Natural killer cell (primary cell): ENCODE results near the gene CCT4. TPM values are rescaled to one million over a fixed set of nuclear protein-coding genes. Genes with fewer than 3 reads are reported as not detected.

Experiments used
- ATAC-seq, 3 donors: fragments of 150-1000 bp in 2 of 3; fragments of 200-7000 bp in 1 of 3; cut with Tn5 transposase; 1 replicate in 1 of 3; 2 replicates in 2 of 3; pipeline ENCODE4 v1.10.0; 2021; ENCODE audit warnings: mild to moderate bottlenecking in 2 of 3, moderate library complexity in 2 of 3
- DNase-seq, 2 donors: peaks; one replicate each; pipeline versions ENCODE4 v3.0.0 to v3.0.0-alpha.2; 2013 to 2021; ENCODE audit warnings: mixed read lengths in 1 of 2
- H3K27ac ChIP-seq: one replicate; pipeline ENCODE4 v1.5.1; 2013; ENCODE audit warnings: mild to moderate bottlenecking, low read length
- H3K27me3 ChIP-seq: one replicate; pipeline ENCODE4 v1.6.1; 2013; ENCODE audit warnings: low read length; ENCODE audit not compliant: control insufficient read depth, insufficient read depth
- H3K36me3 ChIP-seq: one replicate; pipeline ENCODE4 v1.6.1; 2013; ENCODE audit warnings: low read length; ENCODE audit not compliant: control insufficient read depth, insufficient read depth
- H3K4me1 ChIP-seq: one replicate; pipeline ENCODE4 v1.6.1; 2013; ENCODE audit warnings: low read length; ENCODE audit not compliant: control insufficient read depth, insufficient read depth
- H3K4me3 ChIP-seq: one replicate; pipeline ENCODE4 v1.5.1; 2013; ENCODE audit warnings: low read length
- H3K9me3 ChIP-seq: one replicate; pipeline ENCODE4 v1.6.1; 2013; ENCODE audit warnings: low read length; ENCODE audit not compliant: control insufficient read depth, insufficient read depth
- H3K27ac Mint-ChIP-seq, 2 donors: one replicate each; pipeline ENCODE4 v1.8.0; 2022; ENCODE audit warnings: mild to moderate bottlenecking in 2 of 2, mixed read lengths in 2 of 2, moderate library complexity in 1 of 2
- H3K27me3 Mint-ChIP-seq, 2 donors: one replicate each; pipeline ENCODE4 v1.8.0; 2022; ENCODE audit warnings: low read depth in 2 of 2, mixed read lengths in 2 of 2
- H3K36me3 Mint-ChIP-seq: one replicate; pipeline ENCODE4 v1.8.0; 2022; ENCODE audit warnings: mixed read lengths
- H3K4me1 Mint-ChIP-seq, 2 donors: one replicate each; pipeline ENCODE4 v1.8.0; 2022; ENCODE audit warnings: mixed read lengths in 2 of 2
- H3K4me3 Mint-ChIP-seq: one replicate; pipeline ENCODE4 v1.8.0; 2022; ENCODE audit warnings: mild to moderate bottlenecking, moderate library complexity, mixed read lengths
- H3K9me3 Mint-ChIP-seq, 2 donors: one replicate each; pipeline ENCODE4 v1.8.0; 2022; ENCODE audit warnings: mixed read lengths in 2 of 2
- CTCF ChIP-seq: fragments of 200-600 bp; IDR thresholded peaks from one replicate; pipeline ENCODE4 v1.8.0; 2022; ENCODE audit warnings: antibody characterized with exemption
- WGBS: methylation state at CpG from one replicate; pipeline ENCODE4 v1.1.7; 2013; ENCODE audit warnings: missing lambda C conversion rate; ENCODE audit not compliant: insufficient coverage; 5-methylcytosine and 5-hydroxymethylcytosine counted together
- intact Hi-C: fragments of 100-400 bp; cut with micrococcal nuclease; formaldehyde crosslinking; loops from one replicate; pipeline ENCODE4 v1.14.2; 2022
- total RNA-seq, 4 donors: library from RNA; stranded (reverse); fragments of 120-200 nt in 1 of 4; gene quantifications; one replicate each; pipeline versions ENCODE4 v1.2.3 to v1.2.4, GENCODE V29; 2013 to 2022

CCT4 gene
- total RNA-seq, 3 donors from 2014 or later (not counting 1 experiment from before 2014, with no cell fraction given): 79.4 to 108 (median 84.5) TPM

GRCh38 chr2:61910603-61911002 is 22.1 kb upstream of the CCT4 start:
- H3K4me3 ChIP-seq: no peak overlapping the region
- H3K27ac ChIP-seq: no peak overlapping the region
- Mint-ChIP-seq H3K4me3 (no peak overlapping the region), H3K9me3 (no peaks in the 10 kb centered on the region), H3K27ac (no peak overlapping the region), H3K4me1 (peaks cover 17 to 24% of the 10 kb centered on the region in 2 donors), H3K27me3 (no peaks in the 10 kb centered on the region), H3K36me3 (no peaks in the 10 kb centered on the region)
- no peaks in the 10 kb centered on the region for H3K36me3 ChIP-seq
- no peaks in the 10 kb centered on the region for H3K9me3 ChIP-seq
- WGBS: 89% methylated on average over 8 of the region's 9 CpGs
- ATAC-seq (no peak), DNase-seq (no peak)
- intact Hi-C loops: no loop called here
- peaks cover 6% of the 10 kb centered on the region for H3K4me1 ChIP-seq
- no peak for TF ChIP-seq CTCF
- no peaks in the 10 kb centered on the region for H3K27me3 ChIP-seq

GRCh38 chr2:61909116-61909515 is 20.7 kb upstream of the CCT4 start:
- Mint-ChIP-seq H3K27ac (no peak overlapping the region), H3K36me3 (no peaks in the 10 kb centered on the region), H3K27me3 (no peaks in the 10 kb centered on the region), H3K4me1 (peaks cover 24 to 25% of the 10 kb centered on the region in 2 donors), H3K9me3 (no peaks in the 10 kb centered on the region), H3K4me3 (peak overlapping the region; percentile 32)
- 94% methylated on average over 8 of the region's 8 CpGs for whole genome bisulfite sequencing
- no peak for TF ChIP-seq CTCF
- Histone ChIP-seq H3K4me3 (no peak overlapping the region), H3K27ac (no peak overlapping the region), H3K4me1 (peaks cover 8% of the 10 kb centered on the region), H3K36me3 (no peaks in the 10 kb centered on the region), H3K27me3 (no peaks in the 10 kb centered on the region), H3K9me3 (no peaks in the 10 kb centered on the region)
- ATAC-seq (no peak), DNase-seq (no peak)
- intact Hi-C loops: no loop called here

- no peak for DNase-seq
- Histone ChIP-seq H3K4me3 (peak overlapping the region; percentile 81), H3K27ac (peak overlapping the region; percentile 64), H3K4me1 (peaks cover 8% of the 10 kb centered on the region), H3K9me3 (no peaks in the 10 kb centered on the region), H3K27me3 (no peaks in the 10 kb centered on the region), H3K36me3 (no peaks in the 10 kb centered on the region)
- intact Hi-C loops: no loop called here
- Mint-ChIP-seq H3K36me3 (no peaks in the 10 kb centered on the region), H3K27ac (peak overlapping the region; percentile 88 to 97), H3K27me3 (no peaks in the 10 kb centered on the region), H3K9me3 (no peaks in the 10 kb centered on the region), H3K4me3 (peak overlapping the region; percentile 97), H3K4me1 (peaks cover 24 to 25% of the 10 kb centered on the region in 2 donors)
- no peak for ATAC-seq
- WGBS: 0% methylated on average over 5 of the region's 6 CpGs
- TF ChIP-seq CTCF: no peak
These were observed 17.7 kb upstream of the CCT4 start for GRCh38 chr2:61906186-61906470.

- WGBS: under 1% methylated on average over 33 of the region's 33 CpGs
- Mint-ChIP-seq H3K9me3 (no peaks in the 10 kb centered on the region), H3K36me3 (no peaks in the 10 kb centered on the region), H3K4me3 (peak within 1 kb of the TSS; percentile 97), H3K4me1 (peaks cover 24 to 25% of the 10 kb centered on the region in 2 donors), H3K27ac (peak within 1 kb of the TSS; percentile 88 to 97), H3K27me3 (no peaks in the 10 kb centered on the region)
- peak; percentile 98 to 99 (median 98) for ATAC-seq
- Histone ChIP-seq H3K27me3 (no peaks in the 10 kb centered on the region), H3K27ac (peak within 1 kb of the TSS; percentile 64), H3K4me3 (peak within 1 kb of the TSS; percentile 81), H3K9me3 (no peaks in the 10 kb centered on the region), H3K36me3 (no peaks in the 10 kb centered on the region), H3K4me1 (peaks cover 8% of the 10 kb centered on the region)
- DNase-seq: peak; percentile 72 to 88
- intact Hi-C loops: no loop called here
- TF ChIP-seq CTCF: no peak
These were observed 17.1 kb upstream of the CCT4 start, which contains the start of gene COMMD1 for GRCh38 chr2:61905372-61906185. COMMD1 (plus strand) TSS chr2:61905674; CDS start chr2:61905679, 5 bp downstream.
